CD14-positive monocyte (primary cell): ENCODE results near the gene GDF9. TPM values are rescaled to one million over a fixed set of nuclear protein-coding genes. Genes with fewer than 3 reads are reported as not detected.

Source experiments
- polyA plus RNA-seq, 3 donors: library from polyadenylated mRNA; depleted of rRNA in 1 of 3; unstranded in 2 of 3; stranded (reverse) in 1 of 3; fragments of 300-500 nt in 2 of 3; fragments of >200 nt in 1 of 3; fragmentation: Illumina TruSeq in 2 of 3; gene quantifications; 1 replicate in 2 of 3; 2 replicates in 1 of 3; pipeline ENCODE4 v1.2.3, GENCODE V29; 2012 to 2021
- small RNA-seq: library from RNA; depleted of rRNA; stranded (forward); fragments of <200 nt; gene quantifications from one replicate; pipeline ENCODE3, GENCODE V24; 2012; ENCODE audit warnings: low read depth; ENCODE audit not compliant: insufficient read length

Gene GDF9
- polyA plus RNA-seq, 3 donors: 0.55 TPM; not detected in 2

Small RNA genes lying within 50 kb of the gene (small RNA-seq; reads per million reads assigned to genes)
- not detected for gene RNA5SP192

Other genes starting within 250 kb of the GDF9 start
- not detected for gene IL13, start 208.3 kb downstream of the GDF9 start, polyA plus RNA-seq
- gene IL4, start 192.5 kb downstream of the GDF9 start, polyA plus RNA-seq: not detected
- gene KIF3A, start 128.9 kb downstream of the GDF9 start, polyA plus RNA-seq: 1 to 10 TPM in 2 of 3 donors, under 1 TPM in 1; 0.68 to 1.3 (median 1.2) TPM
- gene CCNI2, start 119.0 kb downstream of the GDF9 start, polyA plus RNA-seq: under 1 TPM in 1 of 3 donors, not detected in 2; 0.72 TPM
- 1 to 10 TPM in 1 of 3 donors, under 1 TPM in 2; 0.36 to 5.0 (median 0.54) TPM for gene SEPTIN8, start 89.2 kb downstream of the GDF9 start, polyA plus RNA-seq
- gene SOWAHA, start 53.2 kb downstream of the GDF9 start, polyA plus RNA-seq: not detected
- gene SHROOM1, start 35.8 kb downstream of the GDF9 start, polyA plus RNA-seq: 10 to 100 TPM in 2 of 3 donors, 1 to 10 TPM in 1; 6.4 to 27.0 (median 16.1) TPM
- 100 to 1,000 TPM in 2 of 3 donors, 10 to 100 TPM in 1; 81.6 to 880 (median 879) TPM for gene UQCRQ, start 173 bp upstream of the GDF9 start, polyA plus RNA-seq
- 1 to 10 TPM in 1 of 3 donors, under 1 TPM in 2; 0.59 to 2.3 (median 0.88) TPM for gene LEAP2, start 7.2 kb upstream of the GDF9 start, polyA plus RNA-seq
- 10 to 100 TPM in 2 of 3 donors, 1 to 10 TPM in 1; 9.7 to 17.7 (median 17.6) TPM for gene AFF4, start 97.2 kb upstream of the GDF9 start, polyA plus RNA-seq
- 10 to 100 TPM; 10.7 to 52.7 (median 45.3) TPM for gene ZCCHC10, start 160.1 kb upstream of the GDF9 start, polyA plus RNA-seq
- 10 to 100 TPM; 15.7 to 52.0 (median 27.7) TPM for gene HSPA4, start 185.5 kb upstream of the GDF9 start, polyA plus RNA-seq